ENCODE results near the gene PAX3. TPM values are rescaled to one million over a fixed set of nuclear protein-coding genes. Genes with fewer than 3 reads are reported as not detected.

Gene PAX3
- total and polyA plus RNA-seq, 9 of the 15 experiments (the other 6 are each of a cell fraction or from before 2014, with no cell fraction given) = not detected

- Histone ChIP-seq H3K27me3 (ENCODE audit: control insufficient read depth in 2 of 2, insufficient read depth in 2 of 2, low read length in 2 of 2) (no peaks in the 10 kb centered on the region), H3K4me2 (ENCODE audit: insufficient read depth, low read length) (no peak overlapping the region), H4K20me1 (replicated peaks; ENCODE audit: control insufficient read depth, insufficient read depth, low read length) (no peaks in the 10 kb centered on the region), H3K27ac (ENCODE audit: extremely low read depth, low read depth, low read length) (no peak overlapping the region), H3K36me3 (ENCODE audit: control insufficient read depth, insufficient read depth, low read length) (no peaks in the 10 kb centered on the region), H3K9me1 (ENCODE audit: control insufficient read depth, insufficient read depth, low read length) (no peaks in the 10 kb centered on the region), H2AFZ (ENCODE audit: low read depth, low read length) (no peak overlapping the region), H3K4me1 (replicated peaks in 1 of 2; ENCODE audit: control insufficient read depth in 2 of 2, insufficient read depth in 2 of 2, low read length in 2 of 2) (no peaks in the 10 kb centered on the region), H3K9ac (ENCODE audit: insufficient read depth in 1 of 2, low read depth in 2 of 2, low read length in 2 of 2) (no peak overlapping the region), H3K79me2 (ENCODE audit: control insufficient read depth, insufficient read depth, low read length) (no peaks in the 10 kb centered on the region), H3K9me3 (replicated peaks; ENCODE audit: control insufficient read depth, insufficient read depth, low read depth, low read length) (no peaks in the 10 kb centered on the region), H3K4me3 (no peak overlapping the region)
- POLR2A ChIA-PET = no interaction called here
- ATAC-seq = no peak
- TF ChIP-seq NR2C1 (IDR thresholded peaks at IDR 0.05) (no peak), NR2C1 (tag; IDR thresholded peaks at IDR 0.05) (no peak), ZBTB7A (IDR thresholded peaks at IDR 0.05; ENCODE audit: borderline replicate concordance, control insufficient read depth, low read depth, low read length) (no peak), POLR2G (IDR thresholded peaks at IDR 0.05; ENCODE audit: low read depth, low read length) (no peak), ELF4 (CRISPR knock-in tag; IDR thresholded peaks at IDR 0.05) (no peak), SREBF2 (CRISPR knock-in tag; IDR thresholded peaks at IDR 0.05) (no peak)
- in situ Hi-C loops (cut with MboI) (no loop called here), intact Hi-C loops (cut with micrococcal nuclease) (no loop called here)
- WGBS (ENCODE audit: insufficient coverage, low coverage, missing lambda C conversion rate) = 0% methylated on average over 6 of the region's 8 CpGs
- no peak for FAIRE-seq
- CTCF ChIA-PET (ENCODE audit: low intra/inter-chr PET ratio) = no interaction called here
- DNase-seq (ENCODE audit: extremely low read depth in 1 of 4, low spot score in 3 of 4) = no peak
- BruUV-seq (replicated peaks) = no TSS peak
These were observed 42.5 kb downstream of the PAX3 start for GRCh38 chr2:222256250-222256649.

DNA sequence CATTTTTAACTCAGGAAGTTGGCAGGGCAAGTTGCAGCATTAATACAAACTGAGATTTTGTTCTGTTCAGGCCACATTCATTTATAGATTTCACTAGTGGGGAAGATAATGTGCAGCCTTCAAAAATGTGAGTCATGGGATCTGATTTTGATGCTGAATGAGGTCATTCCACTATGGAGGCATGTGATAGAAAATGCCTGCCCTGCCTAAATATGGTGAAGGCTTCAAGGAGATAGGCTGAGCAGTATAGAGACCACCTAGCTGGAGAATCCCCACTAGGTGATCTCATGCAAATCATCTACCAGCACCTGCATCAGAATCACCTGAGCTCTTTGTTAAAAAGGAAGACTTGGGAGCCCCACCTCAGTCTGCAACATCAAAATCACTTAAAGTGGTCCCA is 43.7 kb downstream of the PAX3 start:
- Histone ChIP-seq H3K27ac (ENCODE audit: extremely low read depth, low read depth, low read length) (no peak overlapping the region), H2AFZ (ENCODE audit: low read depth, low read length) (no peak overlapping the region), H3K9me3 (replicated peaks; ENCODE audit: control insufficient read depth, insufficient read depth, low read depth, low read length) (no peaks in the 10 kb centered on the region), H3K4me3 (no peak overlapping the region), H3K79me2 (ENCODE audit: control insufficient read depth, insufficient read depth, low read length) (no peaks in the 10 kb centered on the region), H3K9me1 (ENCODE audit: control insufficient read depth, insufficient read depth, low read length) (no peaks in the 10 kb centered on the region), H3K9ac (ENCODE audit: insufficient read depth in 1 of 2, low read depth in 2 of 2, low read length in 2 of 2) (no peak overlapping the region), H3K4me1 (replicated peaks in 1 of 2; ENCODE audit: control insufficient read depth in 2 of 2, insufficient read depth in 2 of 2, low read length in 2 of 2) (no peaks in the 10 kb centered on the region), H3K4me2 (ENCODE audit: insufficient read depth, low read length) (no peak overlapping the region), H4K20me1 (replicated peaks; ENCODE audit: control insufficient read depth, insufficient read depth, low read length) (no peaks in the 10 kb centered on the region), H3K36me3 (ENCODE audit: control insufficient read depth, insufficient read depth, low read length) (no peaks in the 10 kb centered on the region), H3K27me3 (ENCODE audit: control insufficient read depth in 2 of 2, insufficient read depth in 2 of 2, low read length in 2 of 2) (no peaks in the 10 kb centered on the region)
- no peak for DNase-seq (ENCODE audit: extremely low read depth in 1 of 4, low spot score in 3 of 4)
- ATAC-seq = no peak
- ChIA-PET POLR2A (no interaction called here), CTCF (ENCODE audit: low intra/inter-chr PET ratio) (no interaction called here)
- FAIRE-seq = no peak
- in situ Hi-C loops (cut with MboI) (no loop called here), intact Hi-C loops (cut with micrococcal nuclease) (no loop called here)
- no TSS peak for BruUV-seq (replicated peaks)
- TF ChIP-seq, protein P1, sequence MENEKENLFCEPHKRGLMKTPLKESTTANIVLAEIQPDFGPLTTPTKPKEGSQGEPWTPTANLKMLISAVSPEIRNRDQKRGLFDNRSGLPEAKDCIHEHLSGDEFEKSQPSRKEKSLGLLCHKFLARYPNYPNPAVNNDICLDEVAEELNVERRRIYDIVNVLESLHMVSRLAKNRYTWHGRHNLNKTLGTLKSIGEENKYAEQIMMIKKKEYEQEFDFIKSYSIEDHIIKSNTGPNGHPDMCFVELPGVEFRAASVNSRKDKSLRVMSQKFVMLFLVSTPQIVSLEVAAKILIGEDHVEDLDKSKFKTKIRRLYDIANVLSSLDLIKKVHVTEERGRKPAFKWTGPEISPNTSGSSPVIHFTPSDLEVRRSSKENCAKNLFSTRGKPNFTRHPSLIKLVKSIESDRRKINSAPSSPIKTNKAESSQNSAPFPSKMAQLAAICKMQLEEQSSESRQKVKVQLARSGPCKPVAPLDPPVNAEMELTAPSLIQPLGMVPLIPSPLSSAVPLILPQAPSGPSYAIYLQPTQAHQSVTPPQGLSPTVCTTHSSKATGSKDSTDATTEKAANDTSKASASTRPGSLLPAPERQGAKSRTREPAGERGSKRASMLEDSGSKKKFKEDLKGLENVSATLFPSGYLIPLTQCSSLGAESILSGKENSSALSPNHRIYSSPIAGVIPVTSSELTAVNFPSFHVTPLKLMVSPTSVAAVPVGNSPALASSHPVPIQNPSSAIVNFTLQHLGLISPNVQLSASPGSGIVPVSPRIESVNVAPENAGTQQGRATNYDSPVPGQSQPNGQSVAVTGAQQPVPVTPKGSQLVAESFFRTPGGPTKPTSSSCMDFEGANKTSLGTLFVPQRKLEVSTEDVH (IDR thresholded peaks at IDR 0.05; ENCODE audit: low read depth, partially characterized antibody) = no peak
- TF ChIP-seq RBM22 (IDR thresholded peaks at IDR 0.05; ENCODE audit: low read depth, low read length, poor library complexity, severe bottlenecking) (no peak), ZNF780A (CRISPR knock-in tag; IDR thresholded peaks at IDR 0.05) (no peak), CBX1 (IDR thresholded peaks at IDR 0.05; ENCODE audit: low read depth) (no peak), ZNF23 (CRISPR knock-in tag; IDR thresholded peaks at IDR 0.05) (no peak), MXD1 (CRISPR knock-in tag; IDR thresholded peaks at IDR 0.05; ENCODE audit: borderline replicate concordance, poor library complexity, severe bottlenecking) (no peak), KHSRP (IDR thresholded peaks at IDR 0.05) (no peak)
